ENCODE data around the gene NEUROD2. TPM values are rescaled to one million over a fixed set of nuclear protein-coding genes. Genes with fewer than 3 reads are reported as not detected.

Gene NEUROD2
- polyA plus RNA-seq, 1 donor = 0.01 TPM

DNA sequence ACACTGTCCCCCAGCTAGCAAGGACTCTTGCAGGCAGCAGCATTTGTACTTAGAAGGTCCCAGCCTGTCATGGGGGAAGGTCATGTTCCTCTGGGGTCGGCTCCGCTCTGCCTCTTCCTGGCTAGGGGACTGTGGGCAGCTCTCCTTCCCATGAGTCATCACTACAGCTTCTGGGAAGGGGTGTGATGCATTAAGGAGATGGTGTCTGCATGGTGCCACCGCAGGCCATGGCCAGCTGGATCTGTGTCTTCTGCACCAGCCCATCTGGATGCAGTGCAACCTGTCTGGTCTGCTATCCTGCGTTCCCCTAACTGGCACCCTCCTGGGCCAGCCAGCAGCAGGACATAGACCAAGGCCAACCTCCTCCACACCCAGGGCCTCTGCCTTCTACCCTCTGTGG, 35.6 kb upstream of the NEUROD2 start:
- no peaks in the 10 kb centered on the region for H3K9me3 ChIP-seq (ENCODE audit: control insufficient read depth, low read depth, low read length)
- H3K4me3 ChIP-seq (ENCODE audit: low read length) = no peak overlapping the region
- H3K27ac ChIP-seq (ENCODE audit: low read length) = no peak overlapping the region
- DNase-seq = no peak
- H3K4me1 ChIP-seq (ENCODE audit: control insufficient read depth, insufficient read depth, low read length) = peaks cover 23% of the 10 kb centered on the region
- H3K36me3 ChIP-seq (ENCODE audit: control insufficient read depth, insufficient read depth, low read length) = no peaks in the 10 kb centered on the region
- WGBS (ENCODE audit: insufficient coverage, low lambda C conversion rate) = no CpG with 5 or more reads among the region's 4 CpGs
- no peaks in the 10 kb centered on the region for H3K27me3 ChIP-seq (ENCODE audit: control insufficient read depth, insufficient read depth, low read length)

DNA sequence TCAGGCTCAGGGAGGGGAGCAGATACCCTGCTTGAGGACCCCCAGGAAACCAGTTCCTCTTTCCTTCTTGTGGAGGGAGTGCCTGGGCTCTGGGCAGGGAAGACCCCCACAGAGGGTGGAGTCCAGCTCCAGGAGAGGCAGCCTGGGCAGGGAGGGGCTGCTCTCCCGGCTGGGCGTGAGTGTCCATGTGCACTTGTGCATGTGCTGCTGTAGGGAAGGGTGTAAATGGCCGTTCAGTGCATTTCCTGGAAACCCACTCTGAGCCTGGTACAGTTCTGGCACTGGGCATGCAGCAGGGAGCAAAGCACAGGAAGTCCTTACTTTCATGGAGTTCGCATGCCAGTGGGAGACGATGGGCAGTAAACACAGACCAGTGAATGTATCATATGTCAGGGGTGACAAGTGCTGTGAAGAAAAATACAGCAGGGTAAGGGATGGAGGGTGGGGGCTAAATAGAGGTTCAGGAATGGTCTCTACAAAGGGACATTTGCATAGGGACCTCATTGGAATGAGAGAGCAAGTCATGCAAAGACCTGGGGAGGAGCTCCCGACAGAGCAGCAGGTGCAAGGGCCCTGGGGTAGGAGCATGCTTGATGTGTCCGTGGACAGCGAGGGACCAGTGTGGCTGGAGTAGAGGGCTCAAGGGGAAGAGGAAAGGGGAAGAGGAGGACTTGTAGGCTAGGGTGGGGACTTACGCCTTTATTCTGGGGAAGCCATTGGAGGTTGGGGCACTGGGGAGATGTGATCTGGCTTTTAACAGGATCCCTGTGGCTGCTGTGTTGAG, 34.8 kb upstream of the NEUROD2 start:
- no peak for DNase-seq
- peaks cover 28% of the 10 kb centered on the region for H3K4me1 ChIP-seq (ENCODE audit: control insufficient read depth, insufficient read depth, low read length)

GRCh38 chr17:39641883-39642282, 34.2 kb upstream of the NEUROD2 start:
- WGBS (ENCODE audit: insufficient coverage, low lambda C conversion rate) = no CpG with 5 or more reads among the region's 7 CpGs
- Histone ChIP-seq H3K27ac (ENCODE audit: low read length) (no peak overlapping the region), H3K27me3 (ENCODE audit: control insufficient read depth, insufficient read depth, low read length) (no peaks in the 10 kb centered on the region), H3K36me3 (ENCODE audit: control insufficient read depth, insufficient read depth, low read length) (no peaks in the 10 kb centered on the region), H3K4me1 (ENCODE audit: control insufficient read depth, insufficient read depth, low read length) (peaks cover 28% of the 10 kb centered on the region), H3K9me3 (ENCODE audit: control insufficient read depth, low read depth, low read length) (no peaks in the 10 kb centered on the region), H3K4me3 (ENCODE audit: low read length) (no peak overlapping the region)
- no peak for DNase-seq

More for the DNA sequence above, 34.8 kb upstream of the NEUROD2 start:
- H3K4me3 ChIP-seq (ENCODE audit: low read length) = no peak overlapping the region
- H3K36me3 ChIP-seq (ENCODE audit: control insufficient read depth, insufficient read depth, low read length) = no peaks in the 10 kb centered on the region
- no peaks in the 10 kb centered on the region for H3K9me3 ChIP-seq (ENCODE audit: control insufficient read depth, low read depth, low read length)
- 80% methylated on average over 1 of the region's 9 CpGs for WGBS (ENCODE audit: insufficient coverage, low lambda C conversion rate)
- no peak overlapping the region for H3K27ac ChIP-seq (ENCODE audit: low read length)
- no peaks in the 10 kb centered on the region for H3K27me3 ChIP-seq (ENCODE audit: control insufficient read depth, insufficient read depth, low read length)

DNA sequence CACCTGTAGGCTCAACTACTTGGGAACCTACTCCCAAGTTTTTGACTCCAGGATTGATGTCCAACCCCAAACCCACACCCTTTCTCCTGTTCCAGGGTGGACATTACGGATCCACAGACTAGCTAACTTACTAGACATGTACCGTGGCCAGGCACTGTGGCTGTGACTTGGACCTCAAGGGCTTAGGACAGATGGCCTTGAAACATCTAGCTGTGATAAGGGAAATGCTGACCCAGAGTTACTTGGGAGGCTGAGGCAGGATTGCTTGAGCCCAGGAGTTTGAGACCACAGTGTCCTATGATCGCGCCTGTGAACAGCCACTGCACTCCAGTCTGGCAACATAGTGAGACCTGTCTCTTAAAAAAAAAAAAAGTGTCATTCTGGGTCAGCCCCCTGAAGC, 33.4 kb upstream of the NEUROD2 start:
- Histone ChIP-seq H3K36me3 (ENCODE audit: control insufficient read depth, insufficient read depth, low read length) (no peaks in the 10 kb centered on the region), H3K4me1 (ENCODE audit: control insufficient read depth, insufficient read depth, low read length) (peaks cover 35% of the 10 kb centered on the region), H3K4me3 (ENCODE audit: low read length) (no peak overlapping the region), H3K9me3 (ENCODE audit: control insufficient read depth, low read depth, low read length) (no peaks in the 10 kb centered on the region), H3K27me3 (ENCODE audit: control insufficient read depth, insufficient read depth, low read length) (no peaks in the 10 kb centered on the region), H3K27ac (ENCODE audit: low read length) (no peak overlapping the region)
- WGBS (ENCODE audit: insufficient coverage, low lambda C conversion rate) = no CpG with 5 or more reads among the region's 4 CpGs
- no peak for DNase-seq

DNA sequence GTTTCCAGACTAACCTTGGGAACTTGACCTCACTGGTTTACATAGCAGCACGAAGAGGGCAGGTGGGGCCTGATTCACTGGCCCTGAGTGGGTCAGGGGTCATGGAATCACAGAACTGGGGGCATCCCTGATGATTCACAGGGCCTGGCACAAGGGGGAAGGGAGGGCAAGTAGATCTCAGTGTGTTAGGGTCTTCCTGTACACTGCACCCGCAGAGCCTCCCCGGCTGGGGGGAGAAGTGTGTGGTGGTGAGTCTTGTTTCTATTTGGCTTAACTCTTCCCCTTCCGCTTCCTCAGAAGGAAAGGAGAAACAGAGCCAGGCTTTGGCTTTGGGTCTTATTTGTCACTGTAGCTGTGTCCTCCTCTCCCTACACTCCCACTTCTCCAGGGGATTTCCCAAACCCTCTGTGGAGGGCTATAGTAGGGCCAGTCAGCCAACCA, 32.9 kb upstream of the NEUROD2 start:
- Histone ChIP-seq H3K27me3 (ENCODE audit: control insufficient read depth, insufficient read depth, low read length) (no peaks in the 10 kb centered on the region), H3K27ac (ENCODE audit: low read length) (no peak overlapping the region), H3K9me3 (ENCODE audit: control insufficient read depth, low read depth, low read length) (no peaks in the 10 kb centered on the region), H3K4me1 (ENCODE audit: control insufficient read depth, insufficient read depth, low read length) (peaks cover 36% of the 10 kb centered on the region), H3K36me3 (ENCODE audit: control insufficient read depth, insufficient read depth, low read length) (no peaks in the 10 kb centered on the region), H3K4me3 (ENCODE audit: low read length) (no peak overlapping the region)
- no peak for DNase-seq
- no CpG with 5 or more reads among the region's 4 CpGs for WGBS (ENCODE audit: insufficient coverage, low lambda C conversion rate)

GRCh38 chr17:39639566-39640458, 32.1 kb upstream of the NEUROD2 start:
- no CpG with 5 or more reads among the region's 11 CpGs for WGBS (ENCODE audit: insufficient coverage, low lambda C conversion rate)
- Histone ChIP-seq H3K9me3 (ENCODE audit: control insufficient read depth, low read depth, low read length) (no peaks in the 10 kb centered on the region), H3K27ac (ENCODE audit: low read length) (no peak overlapping the region), H3K36me3 (ENCODE audit: control insufficient read depth, insufficient read depth, low read length) (no peaks in the 10 kb centered on the region), H3K4me3 (ENCODE audit: low read length) (no peak overlapping the region), H3K27me3 (ENCODE audit: control insufficient read depth, insufficient read depth, low read length) (no peaks in the 10 kb centered on the region), H3K4me1 (ENCODE audit: control insufficient read depth, insufficient read depth, low read length) (peaks cover 36% of the 10 kb centered on the region)
- DNase-seq = no peak

- no peak for DNase-seq
- no CpG with 5 or more reads among the region's 2 CpGs for WGBS (ENCODE audit: insufficient coverage, low lambda C conversion rate)
- no peaks in the 10 kb centered on the region for H3K27me3 ChIP-seq (ENCODE audit: control insufficient read depth, insufficient read depth, low read length)
- H3K9me3 ChIP-seq (ENCODE audit: control insufficient read depth, low read depth, low read length) = no peaks in the 10 kb centered on the region
- H3K27ac ChIP-seq (ENCODE audit: low read length) = no peak overlapping the region
- H3K4me1 ChIP-seq (ENCODE audit: control insufficient read depth, insufficient read depth, low read length) = peaks cover 43% of the 10 kb centered on the region
- no peaks in the 10 kb centered on the region for H3K36me3 ChIP-seq (ENCODE audit: control insufficient read depth, insufficient read depth, low read length)
- no peak overlapping the region for H3K4me3 ChIP-seq (ENCODE audit: low read length)
These were observed 31.3 kb upstream of the NEUROD2 start for GRCh38 chr17:39639043-39639442.

DNA sequence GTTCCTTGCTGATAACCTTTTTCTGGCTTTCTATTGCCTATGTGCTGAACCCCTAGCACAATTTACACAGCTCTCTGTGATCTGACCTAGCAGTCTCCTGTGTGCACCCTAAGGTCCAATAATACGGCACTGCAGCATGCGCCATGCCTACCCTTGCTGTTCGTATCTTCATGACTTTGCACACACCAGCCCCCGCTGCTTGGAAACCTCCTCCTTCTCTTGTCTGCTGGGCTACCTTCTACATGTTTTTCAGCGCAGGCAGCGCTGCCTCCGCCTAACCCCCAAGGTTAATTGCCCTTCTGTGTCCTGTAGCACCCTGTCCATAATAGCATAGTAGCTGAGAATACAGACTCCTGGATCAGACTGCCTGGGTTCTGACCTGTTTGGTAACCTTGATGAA, 30.6 kb upstream of the NEUROD2 start:
- no peaks in the 10 kb centered on the region for H3K36me3 ChIP-seq (ENCODE audit: control insufficient read depth, insufficient read depth, low read length)
- no CpG with 5 or more reads among the region's 7 CpGs for WGBS (ENCODE audit: insufficient coverage, low lambda C conversion rate)
- H3K27me3 ChIP-seq (ENCODE audit: control insufficient read depth, insufficient read depth, low read length) = no peaks in the 10 kb centered on the region
- H3K27ac ChIP-seq (ENCODE audit: low read length) = no peak overlapping the region
- peaks cover 50% of the 10 kb centered on the region for H3K4me1 ChIP-seq (ENCODE audit: control insufficient read depth, insufficient read depth, low read length)
- H3K4me3 ChIP-seq (ENCODE audit: low read length) = peak overlapping the region; percentile 86
- no peak for DNase-seq
- no peaks in the 10 kb centered on the region for H3K9me3 ChIP-seq (ENCODE audit: control insufficient read depth, low read depth, low read length)

- peak; percentile 91 to 97 for DNase-seq
- WGBS (ENCODE audit: insufficient coverage, low lambda C conversion rate) = no CpG with 5 or more reads among the region's 69 CpGs
- Histone ChIP-seq H3K4me3 (ENCODE audit: low read length) (peak within 1 kb of the TSS; percentile 86), H3K4me1 (ENCODE audit: control insufficient read depth, insufficient read depth, low read length) (peaks cover 60% of the 10 kb centered on the region), H3K27me3 (ENCODE audit: control insufficient read depth, insufficient read depth, low read length) (no peaks in the 10 kb centered on the region), H3K36me3 (ENCODE audit: control insufficient read depth, insufficient read depth, low read length) (no peaks in the 10 kb centered on the region), H3K9me3 (ENCODE audit: control insufficient read depth, low read depth, low read length) (no peaks in the 10 kb centered on the region), H3K27ac (ENCODE audit: low read length) (peak within 1 kb of the TSS; percentile 78)
These were observed 29.4 kb upstream of the NEUROD2 start, which contains the start of gene STARD3 for GRCh38 chr17:39636927-39637736. TSS of gene STARD3 (plus strand) at chr17:39637144. CDS start at chr17:39653532, 16,388 bp downstream.

- WGBS (ENCODE audit: insufficient coverage, low lambda C conversion rate) = no CpG with 5 or more reads among the region's 6 CpGs
- H3K9me3 ChIP-seq (ENCODE audit: control insufficient read depth, low read depth, low read length) = no peaks in the 10 kb centered on the region
- peaks cover 63% of the 10 kb centered on the region for H3K4me1 ChIP-seq (ENCODE audit: control insufficient read depth, insufficient read depth, low read length)
- H3K36me3 ChIP-seq (ENCODE audit: control insufficient read depth, insufficient read depth, low read length) = no peaks in the 10 kb centered on the region
- H3K4me3 ChIP-seq (ENCODE audit: low read length) = peak overlapping the region; percentile 86
- H3K27ac ChIP-seq (ENCODE audit: low read length) = peak overlapping the region; percentile 78
- peak in 1 of 2 donors; percentile 26 for DNase-seq
- no peaks in the 10 kb centered on the region for H3K27me3 ChIP-seq (ENCODE audit: control insufficient read depth, insufficient read depth, low read length)
These were observed 28.8 kb upstream of the NEUROD2 start for GRCh38 chr17:39636587-39636926.

All from large intestine (tissue), 3 donors.